Astrocyte (in vitro differentiated cells and primary cell): ENCODE results near the gene PMM2. TPM values are rescaled to one million over a fixed set of nuclear protein-coding genes. Genes with fewer than 3 reads are reported as not detected.

ENCODE experiments used
- DNase-seq: peaks from one replicate; pipeline ENCODE4 v3.0.0-alpha.2; 2010; ENCODE audit warnings: low read depth
- FAIRE-seq: peaks from 2 replicates; lab custom pipeline; 2011; peaks lifted over from hg19 to GRCh38; lab: Jason Lieb, UNC
- H2AFZ ChIP-seq: 2 replicates; pipeline ENCODE4 v1.6.0; 2012; ENCODE audit warnings: low read depth, low read length, inconsistent platforms
- H3K27ac ChIP-seq: 2 replicates; pipeline ENCODE4 v1.5.1; 2011; ENCODE audit warnings: low read depth, low read length, inconsistent platforms
- H3K27me3 ChIP-seq: 2 replicates; pipeline ENCODE4 v1.6.0; 2011; ENCODE audit warnings: low read length, inconsistent platforms; ENCODE audit not compliant: insufficient read depth
- H3K36me3 ChIP-seq: 2 replicates; pipeline ENCODE4 v1.5.1; 2011; ENCODE audit warnings: low read length, inconsistent platforms; ENCODE audit not compliant: insufficient read depth
- H3K4me1 ChIP-seq: 2 replicates; pipeline ENCODE4 v1.5.1; 2011; ENCODE audit warnings: low read length, inconsistent platforms; ENCODE audit not compliant: insufficient read depth
- H3K4me2 ChIP-seq: 2 replicates; pipeline ENCODE4 v1.6.0; 2012; ENCODE audit warnings: low read length, inconsistent platforms
- H3K4me3 ChIP-seq: 2 replicates; pipeline ENCODE4 v1.5.1; 2011; ENCODE audit warnings: low read depth, mild to moderate bottlenecking, low read length, inconsistent platforms; ENCODE audit not compliant: insufficient read depth
- H3K79me2 ChIP-seq: 2 replicates; pipeline ENCODE4 v1.6.0; 2012; ENCODE audit warnings: mild to moderate bottlenecking, low read length, inconsistent platforms; ENCODE audit not compliant: insufficient read depth
- H3K9ac ChIP-seq: 2 replicates; pipeline ENCODE4 v1.6.0; 2012; ENCODE audit warnings: mild to moderate bottlenecking, low read length, inconsistent platforms
- H3K9me3 ChIP-seq: 2 replicates; pipeline ENCODE4 v1.5.1; 2012; ENCODE audit warnings: low read depth, mild to moderate bottlenecking, low read length, inconsistent platforms; ENCODE audit not compliant: insufficient read depth
- H4K20me1 ChIP-seq: 2 replicates; pipeline ENCODE4 v1.6.0; 2012; ENCODE audit warnings: low read length, inconsistent platforms; ENCODE audit not compliant: insufficient read depth
- H3K27ac Mint-ChIP-seq: one replicate; pipeline ENCODE4 v1.8.0; 2021; ENCODE audit warnings: mild to moderate bottlenecking, mixed read lengths; ENCODE audit not compliant: unreplicated experiment
- H3K27me3 Mint-ChIP-seq: one replicate; pipeline ENCODE4 v1.8.0; 2021; ENCODE audit warnings: low read depth, mixed read lengths; ENCODE audit not compliant: unreplicated experiment
- H3K36me3 Mint-ChIP-seq: one replicate; pipeline ENCODE4 v1.8.0; 2021; ENCODE audit warnings: low read depth, mixed read lengths; ENCODE audit not compliant: unreplicated experiment
- H3K4me1 Mint-ChIP-seq: one replicate; pipeline ENCODE4 v1.8.0; 2021; ENCODE audit warnings: low read depth, mixed read lengths; ENCODE audit not compliant: unreplicated experiment
- H3K4me3 Mint-ChIP-seq: one replicate; pipeline ENCODE4 v1.8.0; 2021; ENCODE audit warnings: mild to moderate bottlenecking, moderate library complexity, mixed read lengths; ENCODE audit not compliant: unreplicated experiment
- H3K9me3 Mint-ChIP-seq: one replicate; pipeline ENCODE4 v1.8.0; 2021; ENCODE audit warnings: mild to moderate bottlenecking, mixed read lengths; ENCODE audit not compliant: unreplicated experiment
- CTCF ChIP-seq: IDR thresholded peaks from 2 replicates; pipeline ENCODE4 v1.5.1; 2011; ENCODE audit warnings: low read depth, mild to moderate bottlenecking, inconsistent platforms, low read length, moderate library complexity; ENCODE audit not compliant: insufficient read depth
- EZH2 ChIP-seq: IDR thresholded peaks from 2 replicates; pipeline ENCODE4 v1.6.1; 2012; ENCODE audit warnings: mild to moderate bottlenecking, low read length, inconsistent platforms; ENCODE audit not compliant: insufficient read depth
- total RNA-seq: library from RNA; stranded (reverse); gene quantifications from 2 replicates; pipeline ENCODE4 v1.2.1, GENCODE V29; 2021

The PMM2 gene
- total RNA-seq, 1 donor from 2014 or later = 57.8 TPM

- peaks cover 18% of the 10 kb centered on the region for H3K36me3 Mint-ChIP-seq
Observed at GRCh38 chr16:8845699-8846298, 48.2 kb downstream of the PMM2 start.

GRCh38 chr16:8846401-8846932 lies 48.8 kb downstream of the PMM2 start:
- no peak overlapping the region for H3K27ac ChIP-seq
- H3K9ac ChIP-seq = no peak overlapping the region
- peaks cover 28% of the 10 kb centered on the region for H3K4me1 ChIP-seq
- H3K27ac Mint-ChIP-seq = no peak overlapping the region
- peaks cover 21% of the 10 kb centered on the region for H3K36me3 Mint-ChIP-seq
- peaks cover 12% of the 10 kb centered on the region for H3K36me3 ChIP-seq
- H3K27me3 ChIP-seq = no peaks in the 10 kb centered on the region
- peaks cover 75% of the 10 kb centered on the region for H4K20me1 ChIP-seq
- DNase-seq (no peak), FAIRE-seq (no peak)
- H2AFZ ChIP-seq = no peak overlapping the region
- TF ChIP-seq EZH2 (no peak), CTCF (no peak)
- peaks cover 36% of the 10 kb centered on the region for H3K79me2 ChIP-seq
- no peaks in the 10 kb centered on the region for H3K27me3 Mint-ChIP-seq
- no peak overlapping the region for H3K4me3 ChIP-seq
- H3K4me2 ChIP-seq = no peak overlapping the region
- H3K9me3 Mint-ChIP-seq = no peaks in the 10 kb centered on the region
- H3K4me1 Mint-ChIP-seq = peaks cover 24% of the 10 kb centered on the region
- no peaks in the 10 kb centered on the region for H3K9me3 ChIP-seq
- H3K4me3 Mint-ChIP-seq = no peak overlapping the region

More at GRCh38 chr16:8845699-8846298, 48.2 kb downstream of the PMM2 start:
- Mint-ChIP-seq H3K27me3 (no peaks in the 10 kb centered on the region), H3K27ac (no peak overlapping the region), H3K4me1 (peaks cover 21% of the 10 kb centered on the region), H3K9me3 (no peaks in the 10 kb centered on the region), H3K4me3 (no peak overlapping the region)
- no peak for DNase-seq
- Histone ChIP-seq H3K79me2 (peaks cover 38% of the 10 kb centered on the region), H3K4me2 (no peak overlapping the region), H4K20me1 (peaks cover 70% of the 10 kb centered on the region), H3K9me3 (no peaks in the 10 kb centered on the region), H3K4me3 (no peak overlapping the region), H3K27ac (no peak overlapping the region), H2AFZ (no peak overlapping the region), H3K36me3 (peaks cover 9% of the 10 kb centered on the region), H3K27me3 (no peaks in the 10 kb centered on the region), H3K4me1 (peaks cover 28% of the 10 kb centered on the region), H3K9ac (no peak overlapping the region)
- FAIRE-seq = no peak
- TF ChIP-seq EZH2 (no peak), CTCF (no peak)

DNA sequence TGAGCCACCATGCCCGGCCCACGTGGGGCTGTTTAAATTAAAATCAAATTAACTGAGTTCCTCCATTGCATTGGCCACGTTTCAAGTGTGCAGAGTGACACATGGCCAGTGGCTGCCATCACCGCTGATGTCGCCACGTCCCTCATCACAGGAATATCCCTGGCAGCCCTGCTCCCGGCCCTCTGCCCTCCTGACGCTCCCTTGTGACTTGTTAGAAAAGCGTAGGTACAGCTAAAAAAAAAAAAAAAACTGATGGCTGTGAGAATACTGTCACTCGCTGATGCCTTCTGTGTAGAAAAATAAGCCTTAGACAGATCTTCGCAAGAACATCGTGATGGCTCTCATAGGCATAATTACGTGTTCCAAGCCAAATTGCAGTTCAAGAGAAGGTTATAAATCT lies 49.5 kb downstream of the PMM2 start:
- DNase-seq (no peak), FAIRE-seq (no peak)
- H3K27ac Mint-ChIP-seq = no peak overlapping the region
- Histone ChIP-seq H3K9me3 (no peaks in the 10 kb centered on the region), H3K4me2 (no peak overlapping the region), H3K4me1 (peaks cover 28% of the 10 kb centered on the region), H3K9ac (no peak overlapping the region), H4K20me1 (peaks cover 78% of the 10 kb centered on the region), H3K27ac (no peak overlapping the region), H3K27me3 (no peaks in the 10 kb centered on the region), H3K36me3 (peaks cover 16% of the 10 kb centered on the region), H3K79me2 (peaks cover 36% of the 10 kb centered on the region), H3K4me3 (no peak overlapping the region), H2AFZ (no peak overlapping the region)
- TF ChIP-seq CTCF (no peak), EZH2 (no peak)
- H3K27me3 Mint-ChIP-seq = no peaks in the 10 kb centered on the region
- peaks cover 24% of the 10 kb centered on the region for H3K36me3 Mint-ChIP-seq
- H3K9me3 Mint-ChIP-seq = no peaks in the 10 kb centered on the region
- H3K4me3 Mint-ChIP-seq = no peak overlapping the region
- peaks cover 24% of the 10 kb centered on the region for H3K4me1 Mint-ChIP-seq
